ENCODE measurements around the gene HSCB. TPM values are rescaled to one million over a fixed set of nuclear protein-coding genes. Genes with fewer than 3 reads are reported as not detected.

The HSCB gene
- total and polyA plus RNA-seq, 9 of the 15 experiments (the other 6 are each of a cell fraction or from before 2014, with no cell fraction given): 2.6 to 13.1 (median 8.6) TPM

GRCh38 chr22:28798810-28799605 is 57.2 kb downstream of the HSCB start (continued):
- TF ChIP-seq VEZF1 (CRISPR knock-in tag; IDR thresholded peaks at IDR 0.05) (no peak), ILF3 (IDR thresholded peaks at IDR 0.05; ENCODE audit: borderline replicate concordance) (no peak), MYC (IDR thresholded peaks at IDR 0.05; ENCODE audit: low read depth, low read length) (peak; percentile 62; the same call in 1 of the 2 replicates), MYC (CRISPR knock-in tag; IDR thresholded peaks at IDR 0.05; ENCODE audit: borderline replicate concordance, low read depth) (no peak), ZNF778 (CRISPR knock-in tag; IDR thresholded peaks at IDR 0.05) (no peak), MAFK (IDR thresholded peaks at IDR 0.05; ENCODE audit: low read length) (no peak), POLR2G (IDR thresholded peaks at IDR 0.05; ENCODE audit: low read depth, low read length) (0 out of 2 replicates have a peak, but pooled peaks have one; percentile 46), POLR2H (tag; IDR thresholded peaks at IDR 0.05; ENCODE audit: low read depth) (peak; percentile 74), ETV1 (tag; conservative IDR thresholded peaks at IDR 0.05; ENCODE audit: low read depth) (peak; percentile 57)
- TF ChIP-seq, protein P1, sequence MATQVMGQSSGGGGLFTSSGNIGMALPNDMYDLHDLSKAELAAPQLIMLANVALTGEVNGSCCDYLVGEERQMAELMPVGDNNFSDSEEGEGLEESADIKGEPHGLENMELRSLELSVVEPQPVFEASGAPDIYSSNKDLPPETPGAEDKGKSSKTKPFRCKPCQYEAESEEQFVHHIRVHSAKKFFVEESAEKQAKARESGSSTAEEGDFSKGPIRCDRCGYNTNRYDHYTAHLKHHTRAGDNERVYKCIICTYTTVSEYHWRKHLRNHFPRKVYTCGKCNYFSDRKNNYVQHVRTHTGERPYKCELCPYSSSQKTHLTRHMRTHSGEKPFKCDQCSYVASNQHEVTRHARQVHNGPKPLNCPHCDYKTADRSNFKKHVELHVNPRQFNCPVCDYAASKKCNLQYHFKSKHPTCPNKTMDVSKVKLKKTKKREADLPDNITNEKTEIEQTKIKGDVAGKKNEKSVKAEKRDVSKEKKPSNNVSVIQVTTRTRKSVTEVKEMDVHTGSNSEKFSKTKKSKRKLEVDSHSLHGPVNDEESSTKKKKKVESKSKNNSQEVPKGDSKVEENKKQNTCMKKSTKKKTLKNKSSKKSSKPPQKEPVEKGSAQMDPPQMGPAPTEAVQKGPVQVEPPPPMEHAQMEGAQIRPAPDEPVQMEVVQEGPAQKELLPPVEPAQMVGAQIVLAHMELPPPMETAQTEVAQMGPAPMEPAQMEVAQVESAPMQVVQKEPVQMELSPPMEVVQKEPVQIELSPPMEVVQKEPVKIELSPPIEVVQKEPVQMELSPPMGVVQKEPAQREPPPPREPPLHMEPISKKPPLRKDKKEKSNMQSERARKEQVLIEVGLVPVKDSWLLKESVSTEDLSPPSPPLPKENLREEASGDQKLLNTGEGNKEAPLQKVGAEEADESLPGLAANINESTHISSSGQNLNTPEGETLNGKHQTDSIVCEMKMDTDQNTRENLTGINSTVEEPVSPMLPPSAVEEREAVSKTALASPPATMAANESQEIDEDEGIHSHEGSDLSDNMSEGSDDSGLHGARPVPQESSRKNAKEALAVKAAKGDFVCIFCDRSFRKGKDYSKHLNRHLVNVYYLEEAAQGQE (IDR thresholded peaks at IDR 0.05; ENCODE audit: borderline replicate concordance): no peak
- TF ChIP-seq, protein P1 (CRISPR knock-in tag; IDR thresholded peaks at IDR 0.05; ENCODE audit: low read depth): no peak
- TF ChIP-seq, protein P2, sequence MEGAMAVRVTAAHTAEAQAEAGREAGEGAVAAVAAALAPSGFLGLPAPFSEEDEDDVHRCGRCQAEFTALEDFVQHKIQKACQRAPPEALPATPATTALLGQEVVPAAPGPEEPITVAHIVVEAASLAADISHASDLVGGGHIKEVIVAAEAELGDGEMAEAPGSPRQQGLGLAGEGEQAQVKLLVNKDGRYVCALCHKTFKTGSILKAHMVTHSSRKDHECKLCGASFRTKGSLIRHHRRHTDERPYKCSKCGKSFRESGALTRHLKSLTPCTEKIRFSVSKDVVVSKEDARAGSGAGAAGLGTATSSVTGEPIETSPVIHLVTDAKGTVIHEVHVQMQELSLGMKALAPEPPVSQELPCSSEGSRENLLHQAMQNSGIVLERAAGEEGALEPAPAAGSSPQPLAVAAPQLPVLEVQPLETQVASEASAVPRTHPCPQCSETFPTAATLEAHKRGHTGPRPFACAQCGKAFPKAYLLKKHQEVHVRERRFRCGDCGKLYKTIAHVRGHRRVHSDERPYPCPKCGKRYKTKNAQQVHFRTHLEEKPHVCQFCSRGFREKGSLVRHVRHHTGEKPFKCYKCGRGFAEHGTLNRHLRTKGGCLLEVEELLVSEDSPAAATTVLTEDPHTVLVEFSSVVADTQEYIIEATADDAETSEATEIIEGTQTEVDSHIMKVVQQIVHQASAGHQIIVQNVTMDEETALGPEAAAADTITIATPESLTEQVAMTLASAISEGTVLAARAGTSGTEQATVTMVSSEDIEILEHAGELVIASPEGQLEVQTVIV (CRISPR knock-in tag; IDR thresholded peaks at IDR 0.05; ENCODE audit: borderline replicate concordance): no peak
- TF ChIP-seq, protein P3, sequence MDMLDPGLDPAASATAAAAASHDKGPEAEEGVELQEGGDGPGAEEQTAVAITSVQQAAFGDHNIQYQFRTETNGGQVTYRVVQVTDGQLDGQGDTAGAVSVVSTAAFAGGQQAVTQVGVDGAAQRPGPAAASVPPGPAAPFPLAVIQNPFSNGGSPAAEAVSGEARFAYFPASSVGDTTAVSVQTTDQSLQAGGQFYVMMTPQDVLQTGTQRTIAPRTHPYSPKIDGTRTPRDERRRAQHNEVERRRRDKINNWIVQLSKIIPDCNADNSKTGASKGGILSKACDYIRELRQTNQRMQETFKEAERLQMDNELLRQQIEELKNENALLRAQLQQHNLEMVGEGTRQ (CRISPR knock-in tag; IDR thresholded peaks at IDR 0.05): no peak

Data from K562 (cell line).